Neutrophil (primary cell): ENCODE results near the gene ABL1.

Experiments
- H3K27ac ChIP-seq: fragments of 200-600 bp; sonication (generic); 2 replicates; pipeline ENCODE4 v1.5.1; 2016; ENCODE audit warnings: mild to moderate bottlenecking, moderate library complexity
- H3K27me3 ChIP-seq: fragments of 200-600 bp; sonication (generic); 2 replicates; pipeline ENCODE4 v1.6.0; 2016; ENCODE audit warnings: mild to moderate bottlenecking
- H3K36me3 ChIP-seq: fragments of 200-600 bp; sonication (generic); 2 replicates; pipeline ENCODE4 v1.5.1; 2017
- H3K4me1 ChIP-seq, 2 experiments: fragments of 200-600 bp in 1 of 2; sonication (generic) in 1 of 2; 1 replicate in 1 of 2; 2 replicates in 1 of 2; pipeline versions ENCODE4 v1.5.1 to v1.6.1; 2013 to 2016; ENCODE audit warnings: low read depth in 1 of 2, low read length in 1 of 2, mild to moderate bottlenecking in 1 of 2, moderate library complexity in 1 of 2; ENCODE audit not compliant: control insufficient read depth in 1 of 2, insufficient read depth in 1 of 2
- H3K4me3 ChIP-seq, 2 experiments: fragments of 200-600 bp in 1 of 2; sonication (generic) in 1 of 2; 1 replicate in 1 of 2; 2 replicates in 1 of 2; pipeline ENCODE4 v1.5.1; 2013 to 2016; ENCODE audit warnings: low read depth in 1 of 2, low read length in 1 of 2, mild to moderate bottlenecking in 1 of 2, moderate library complexity in 1 of 2
- H3K9me3 ChIP-seq: fragments of 200-600 bp; sonication (generic); 2 replicates; pipeline ENCODE4 v1.5.1; 2016
- TF ChIP-seq, protein P1 (sequence below): fragments of 200-600 bp; sonication (generic); IDR thresholded peaks from 2 replicates; pipeline ENCODE4 v1.5.1; 2016; ENCODE audit warnings: antibody characterized with exemption

ABL1 gene

DNA sequence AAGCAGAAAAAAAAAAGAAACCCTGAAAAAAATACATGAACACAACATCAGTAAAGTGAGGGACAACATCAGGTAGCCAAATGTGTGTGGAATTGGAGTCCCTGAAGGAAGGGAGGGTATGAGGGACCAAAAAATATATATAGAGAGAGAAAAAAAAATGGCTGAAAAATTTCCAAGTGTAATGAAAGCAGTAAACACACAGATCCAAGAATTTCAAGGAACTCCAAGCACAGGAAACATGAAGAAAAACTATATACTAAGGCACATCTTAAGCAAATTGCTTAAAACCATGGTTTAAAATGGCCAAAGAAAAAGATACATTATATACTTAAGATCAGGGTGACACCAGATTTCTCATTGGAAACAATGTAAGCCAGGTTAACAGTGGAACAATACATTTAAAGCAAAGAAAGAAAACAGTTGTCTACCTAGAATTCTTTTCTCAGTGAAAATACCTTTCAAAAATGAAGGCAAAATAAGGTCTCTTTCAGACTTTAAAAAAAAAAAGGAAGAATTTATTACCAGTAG, 24.4 kb upstream of the ABL1 start:
- no peak overlapping the region for H3K27ac ChIP-seq
- no peaks in the 10 kb centered on the region for H3K4me1 ChIP-seq
- H3K9me3 ChIP-seq = no peaks in the 10 kb centered on the region
- TF ChIP-seq, protein P1, sequence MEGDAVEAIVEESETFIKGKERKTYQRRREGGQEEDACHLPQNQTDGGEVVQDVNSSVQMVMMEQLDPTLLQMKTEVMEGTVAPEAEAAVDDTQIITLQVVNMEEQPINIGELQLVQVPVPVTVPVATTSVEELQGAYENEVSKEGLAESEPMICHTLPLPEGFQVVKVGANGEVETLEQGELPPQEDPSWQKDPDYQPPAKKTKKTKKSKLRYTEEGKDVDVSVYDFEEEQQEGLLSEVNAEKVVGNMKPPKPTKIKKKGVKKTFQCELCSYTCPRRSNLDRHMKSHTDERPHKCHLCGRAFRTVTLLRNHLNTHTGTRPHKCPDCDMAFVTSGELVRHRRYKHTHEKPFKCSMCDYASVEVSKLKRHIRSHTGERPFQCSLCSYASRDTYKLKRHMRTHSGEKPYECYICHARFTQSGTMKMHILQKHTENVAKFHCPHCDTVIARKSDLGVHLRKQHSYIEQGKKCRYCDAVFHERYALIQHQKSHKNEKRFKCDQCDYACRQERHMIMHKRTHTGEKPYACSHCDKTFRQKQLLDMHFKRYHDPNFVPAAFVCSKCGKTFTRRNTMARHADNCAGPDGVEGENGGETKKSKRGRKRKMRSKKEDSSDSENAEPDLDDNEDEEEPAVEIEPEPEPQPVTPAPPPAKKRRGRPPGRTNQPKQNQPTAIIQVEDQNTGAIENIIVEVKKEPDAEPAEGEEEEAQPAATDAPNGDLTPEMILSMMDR = no peak
- no peaks in the 10 kb centered on the region for H3K36me3 ChIP-seq
- H3K27me3 ChIP-seq = no peaks in the 10 kb centered on the region
- no peak overlapping the region for H3K4me3 ChIP-seq

DNA sequence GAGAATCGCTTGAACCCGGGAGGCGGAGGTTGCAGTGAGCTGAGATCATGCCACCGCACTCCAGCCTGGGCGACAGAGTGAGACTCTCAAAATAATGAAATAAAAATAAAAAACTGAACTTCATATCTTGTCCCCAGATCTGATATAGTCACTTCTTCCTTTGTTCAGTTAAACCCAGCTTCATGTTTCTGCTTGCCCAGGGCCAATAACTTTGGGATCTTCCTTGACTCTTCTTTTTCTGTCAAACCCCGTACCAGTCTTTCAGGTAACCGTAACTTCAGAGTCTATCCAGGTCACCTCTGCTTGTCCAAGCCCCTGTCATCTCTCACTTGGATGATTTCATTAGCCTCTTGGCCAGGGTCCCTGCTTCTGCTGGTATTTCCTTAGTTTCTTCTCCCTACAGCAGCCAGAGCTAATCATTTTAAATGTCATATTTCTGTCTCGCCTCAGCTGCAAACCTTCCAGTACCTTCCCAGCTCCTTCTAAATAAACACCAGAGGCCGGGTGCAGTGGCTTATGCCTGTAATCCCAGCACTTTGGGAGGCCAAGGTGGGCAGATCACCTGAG, 19.7 kb upstream of the ABL1 start:
- no peak overlapping the region for H3K4me3 ChIP-seq
- H3K27me3 ChIP-seq = no peaks in the 10 kb centered on the region
- H3K36me3 ChIP-seq = no peaks in the 10 kb centered on the region
- no peak overlapping the region for H3K27ac ChIP-seq
- H3K4me1 ChIP-seq = no peaks in the 10 kb centered on the region
- TF ChIP-seq, protein P1 = no peak
- H3K9me3 ChIP-seq = no peaks in the 10 kb centered on the region

DNA sequence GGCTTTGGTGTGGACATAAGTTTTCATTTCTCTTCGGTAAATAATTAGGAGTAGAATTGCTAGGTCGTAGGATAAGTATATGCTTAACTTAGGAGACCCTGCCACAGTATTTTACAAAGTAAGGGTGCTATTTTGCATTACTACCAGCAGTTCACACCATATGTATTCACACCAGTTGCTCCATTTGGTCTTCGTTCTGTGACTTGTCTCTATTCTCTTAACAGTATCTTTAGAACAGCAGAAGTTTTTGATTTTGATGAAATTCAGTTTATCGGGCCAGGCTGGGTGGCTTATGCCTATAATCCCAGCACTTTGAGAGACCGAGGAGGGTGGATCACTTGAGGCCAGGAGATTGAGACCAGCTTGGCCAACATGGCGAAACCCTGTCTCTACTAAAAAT, 17.1 kb upstream of the ABL1 start:
- H3K27ac ChIP-seq = no peak overlapping the region
- H3K36me3 ChIP-seq = no peaks in the 10 kb centered on the region
- no peaks in the 10 kb centered on the region for H3K4me1 ChIP-seq
- H3K9me3 ChIP-seq = no peaks in the 10 kb centered on the region
- H3K4me3 ChIP-seq = no peak overlapping the region
- TF ChIP-seq, protein P1 = no peak
- H3K27me3 ChIP-seq = no peaks in the 10 kb centered on the region

DNA sequence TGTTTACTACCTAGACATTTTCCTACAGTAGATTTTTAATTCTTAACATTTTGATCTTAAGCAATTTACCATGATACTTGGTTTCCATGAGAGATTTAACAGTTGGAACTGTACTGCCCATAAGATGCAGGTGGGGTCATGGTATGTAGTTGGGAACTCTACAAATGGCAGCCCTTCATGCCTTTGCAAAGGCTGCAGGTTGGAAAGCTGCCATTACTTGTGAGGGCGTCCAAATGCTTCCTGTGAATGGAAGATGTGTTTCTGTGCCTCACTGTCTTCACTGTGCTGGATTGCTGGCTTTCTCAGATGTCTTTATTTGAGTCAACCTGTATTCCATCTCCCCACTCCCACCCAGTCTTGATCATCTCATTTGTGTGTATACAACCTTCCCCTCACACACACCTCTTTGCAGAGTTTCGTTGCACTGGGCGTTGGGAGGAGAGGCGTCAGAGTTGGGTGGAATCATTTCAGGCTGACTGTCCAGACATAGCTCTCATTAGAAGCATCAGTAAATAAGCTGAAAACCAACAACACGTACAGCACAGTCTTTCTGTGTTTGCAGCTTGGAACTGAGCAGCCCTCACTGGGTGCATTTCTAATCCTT, 14.8 kb upstream of the ABL1 start:
- TF ChIP-seq, protein P1 = no peak
- H3K36me3 ChIP-seq = no peaks in the 10 kb centered on the region
- H3K4me3 ChIP-seq = no peak overlapping the region

DNA sequence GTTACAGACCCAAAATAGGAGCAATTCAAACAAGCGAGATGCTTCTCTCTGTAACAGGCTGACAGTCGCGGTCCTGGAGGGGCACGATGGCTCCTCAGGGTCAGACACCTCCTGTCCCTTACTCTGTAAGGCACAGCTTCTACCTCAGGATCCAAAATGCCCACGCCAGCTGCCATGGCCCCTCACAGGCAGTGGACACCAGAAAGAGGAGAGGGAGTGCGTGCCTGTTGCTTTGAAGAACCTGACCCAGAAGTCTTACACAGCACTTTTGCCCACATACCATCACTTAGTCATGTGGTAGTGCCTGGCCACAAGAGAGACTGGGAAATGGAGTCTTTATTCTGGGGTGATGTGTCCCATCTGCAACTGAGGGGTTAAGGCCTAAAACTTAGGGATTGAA, 11.6 kb upstream of the ABL1 start:
- H3K4me3 ChIP-seq = no peak overlapping the region
- TF ChIP-seq, protein P1 = no peak
- H3K9me3 ChIP-seq = no peaks in the 10 kb centered on the region
- no peaks in the 10 kb centered on the region for H3K4me1 ChIP-seq
- no peaks in the 10 kb centered on the region for H3K36me3 ChIP-seq
- H3K27ac ChIP-seq = no peak overlapping the region
- H3K27me3 ChIP-seq = no peaks in the 10 kb centered on the region

More for the DNA sequence above, 14.8 kb upstream of the ABL1 start:
- no peaks in the 10 kb centered on the region for H3K9me3 ChIP-seq
- H3K27ac ChIP-seq = no peak overlapping the region
- no peaks in the 10 kb centered on the region for H3K4me1 ChIP-seq
- no peaks in the 10 kb centered on the region for H3K27me3 ChIP-seq
